T-cell (primary cell): ENCODE data around the gene NPSR1. TPM values are rescaled to one million over a fixed set of nuclear protein-coding genes. Genes with fewer than 3 reads are reported as not detected.
"Not testable (repeated sequence)": the region's sequence is repeated elsewhere in the genome, so short reads cannot be mapped to it uniquely, and the experiment has no call there.

Source experiments
- ATAC-seq, 4 experiments: fragments of 200-7000 bp in 3 of 4; fragments of 150-1000 bp in 1 of 4; cut with Tn5 transposase; replicated peaks in 1 of 4; 1 replicate in 3 of 4; 2 replicates in 1 of 4; pipeline ENCODE4 v1.10.0; 2021; ENCODE audit warnings: moderate library complexity in 3 of 4, mild to moderate bottlenecking in 2 of 4, moderate number of reproducible peaks in 1 of 4
- CTCF ChIA-PET, 2 donors: fragments of 300-600 bp; sonication (Branson Sonifier 250); formaldehyde crosslinking; loops; one replicate each; lab custom pipeline; 2022; ENCODE audit warnings: antibody characterized with exemption in 2 of 2; lab: Charles Lee
- POLR2A ChIA-PET, 2 donors: fragments of 300-600 bp; sonication (Branson Sonifier 250); formaldehyde crosslinking; loops; one replicate each; lab custom pipeline; 2022; ENCODE audit warnings: antibody characterized with exemption in 2 of 2; lab: Charles Lee
- DNase-seq, 35 experiments: peaks; one replicate each; pipeline versions ENCODE4 v3.0.0 to v3.0.0-alpha.2; 2013 to 2023
- H3K27ac ChIP-seq: one replicate; pipeline ENCODE4 v1.5.1; 2013; ENCODE audit warnings: low read length
- H3K27me3 ChIP-seq, 2 experiments: replicated peaks in 1 of 2; 1 replicate in 1 of 2; 2 replicates in 1 of 2; pipeline versions ENCODE4 v1.6.1 to v1.7.0; 2013; ENCODE audit warnings: low read length in 1 of 2, mixed read lengths in 1 of 2; ENCODE audit not compliant: control insufficient read depth in 2 of 2, insufficient read depth in 2 of 2; ENCODE audit errors: extremely low read depth in 1 of 2
- H3K36me3 ChIP-seq, 2 donors: 1 replicate in 1 of 2; 2 replicates in 1 of 2; pipeline versions ENCODE4 v1.6.1 to v1.7.0; 2013; ENCODE audit warnings: low read length in 1 of 2; ENCODE audit not compliant: control insufficient read depth in 2 of 2, insufficient read depth in 1 of 2; ENCODE audit errors: extremely low read depth in 1 of 2
- H3K4me1 ChIP-seq, 2 experiments: 1 replicate in 1 of 2; 2 replicates in 1 of 2; pipeline versions ENCODE4 v1.6.1 to v1.7.0; 2013; ENCODE audit warnings: low read length in 2 of 2, mixed read lengths in 1 of 2; ENCODE audit not compliant: insufficient read depth in 2 of 2, control insufficient read depth in 1 of 2; ENCODE audit errors: extremely low read depth in 1 of 2
- H3K4me3 ChIP-seq, 2 donors: 1 replicate in 1 of 2; 2 replicates in 1 of 2; pipeline versions ENCODE4 v1.5.1 to v1.7.0; 2013; ENCODE audit warnings: mild to moderate bottlenecking in 2 of 2, low read length in 1 of 2, moderate library complexity in 1 of 2; ENCODE audit not compliant: control insufficient read depth in 1 of 2; ENCODE audit errors: extremely low read depth in 1 of 2
- H3K9me3 ChIP-seq: 2 replicates; pipeline ENCODE4 v1.7.0; 2013
- H3K27ac Mint-ChIP-seq, 2 donors: one replicate each; pipeline ENCODE4 v1.8.0; 2020 to 2021; ENCODE audit warnings: mild to moderate bottlenecking in 2 of 2, mixed read lengths in 2 of 2
- H3K27me3 Mint-ChIP-seq, 2 donors: one replicate each; pipeline ENCODE4 v1.8.0; 2021 to 2022; ENCODE audit warnings: mixed read lengths in 2 of 2
- H3K36me3 Mint-ChIP-seq: one replicate; pipeline ENCODE4 v1.8.0; 2021; ENCODE audit warnings: mixed read lengths
- H3K4me1 Mint-ChIP-seq, 3 donors: one replicate each; pipeline ENCODE4 v1.8.0; 2020 to 2022; ENCODE audit warnings: mixed read lengths in 3 of 3, mild to moderate bottlenecking in 1 of 3
- H3K4me3 Mint-ChIP-seq, 3 donors: one replicate each; pipeline ENCODE4 v1.8.0; 2020 to 2022; ENCODE audit warnings: mild to moderate bottlenecking in 3 of 3, mixed read lengths in 3 of 3, moderate library complexity in 3 of 3
- H3K9me3 Mint-ChIP-seq, 3 donors: one replicate each; pipeline ENCODE4 v1.8.0; 2020 to 2022; ENCODE audit warnings: mixed read lengths in 3 of 3
- WGBS: methylation state at CpG from one replicate; pipeline ENCODE4 v1.1.5; 2013; ENCODE audit warnings: missing lambda C conversion rate; ENCODE audit not compliant: insufficient coverage; 5-methylcytosine and 5-hydroxymethylcytosine counted together
- total RNA-seq, 35 experiments: library from RNA in 6 of 35; stranded (reverse) in 6 of 35; fragments of 120-200 nt in 1 of 35; gene quantifications; one replicate each; pipeline versions ENCODE4 v1.2.1 to v1.2.4 and lab custom pipeline; 2013 to 2026

NPSR1 gene
- total RNA-seq, 5 donors from 2014 or later (not counting 1 experiment from before 2014, with no cell fraction given): not detected

- H3K27ac Mint-ChIP-seq, H3K27me3 ChIP-seq, H3K27ac ChIP-seq, H3K4me1 Mint-ChIP-seq, H3K4me1 ChIP-seq, H3K4me3 Mint-ChIP-seq, H3K27me3 Mint-ChIP-seq, H3K4me3 ChIP-seq, POLR2A ChIA-PET, DNase-seq, H3K9me3 ChIP-seq, H3K36me3 Mint-ChIP-seq, ATAC-seq, CTCF ChIA-PET, H3K36me3 ChIP-seq: not testable (repeated sequence)
- H3K9me3 Mint-ChIP-seq: peaks cover 6 to 14% (median 12%) of the 10 kb centered on the region in 3 donors
- WGBS: 89% methylated on average over 1 of the region's 1 CpG
Observed at GRCh38 chr7:34883855-34884254, 225.8 kb downstream of the NPSR1 start.

GRCh38 chr7:34886856-34887255, 228.8 kb downstream of the NPSR1 start:
- Mint-ChIP-seq H3K4me3 (no peak overlapping the region), H3K27ac (no peak overlapping the region), H3K27me3 (peaks cover 14 to 15% of the 10 kb centered on the region in 2 donors), H3K9me3 (peaks cover 3 to 13% (median 11%) of the 10 kb centered on the region in 3 donors), H3K36me3 (no peaks in the 10 kb centered on the region), H3K4me1 (no peaks in the 10 kb centered on the region)
- ATAC-seq (no peak), DNase-seq (no peak)
- H3K9me3 ChIP-seq: no peaks in the 10 kb centered on the region
- H3K27me3 ChIP-seq: peaks cover 0 to 5% of the 10 kb centered on the region in 2 experiments
- no peak overlapping the region for H3K4me3 ChIP-seq
- POLR2A ChIA-PET: no interaction called here
- H3K27ac ChIP-seq: no peak overlapping the region
- H3K4me1 ChIP-seq: no peaks in the 10 kb centered on the region
- CTCF ChIA-PET: no interaction called here
- no peaks in the 10 kb centered on the region for H3K36me3 ChIP-seq

GRCh38 chr7:34889951-34890350, 231.9 kb downstream of the NPSR1 start:
- DNase-seq (no peak), ATAC-seq (no peak)
- ChIA-PET CTCF (no interaction called here), POLR2A (no interaction called here)
- no peaks in the 10 kb centered on the region for H3K4me1 ChIP-seq
- no peak overlapping the region for H3K27ac Mint-ChIP-seq
- peaks cover 15% of the 10 kb centered on the region in 2 donors for H3K27me3 Mint-ChIP-seq
- H3K36me3 Mint-ChIP-seq: no peaks in the 10 kb centered on the region
- H3K36me3 ChIP-seq: no peaks in the 10 kb centered on the region
- H3K4me3 ChIP-seq: no peak overlapping the region
- peaks cover 9 to 10% (median 9%) of the 10 kb centered on the region in 3 donors for H3K9me3 Mint-ChIP-seq
- H3K27me3 ChIP-seq: peaks cover 0 to 5% of the 10 kb centered on the region in 2 experiments
- no peaks in the 10 kb centered on the region for H3K9me3 ChIP-seq
- H3K4me3 Mint-ChIP-seq: no peak overlapping the region
- H3K4me1 Mint-ChIP-seq: no peaks in the 10 kb centered on the region
- no CpG with 5 or more reads among the region's 1 CpG for WGBS
- no peak overlapping the region for H3K27ac ChIP-seq

- Mint-ChIP-seq H3K27me3 (peaks cover 20 to 25% of the 10 kb centered on the region in 2 donors), H3K4me3 (no peak overlapping the region), H3K4me1 (no peaks in the 10 kb centered on the region), H3K36me3 (no peaks in the 10 kb centered on the region), H3K27ac (no peak overlapping the region), H3K9me3 (peaks cover 18 to 27% (median 21%) of the 10 kb centered on the region in 3 donors)
- CTCF ChIA-PET: no interaction called here
- H3K36me3 ChIP-seq: no peaks in the 10 kb centered on the region
- POLR2A ChIA-PET: no interaction called here
- H3K27me3 ChIP-seq: peaks cover 0 to 13% of the 10 kb centered on the region in 2 experiments
- no peak for DNase-seq
- H3K4me3 ChIP-seq: no peak overlapping the region
- H3K4me1 ChIP-seq: no peaks in the 10 kb centered on the region
- no peak overlapping the region for H3K27ac ChIP-seq
- no peaks in the 10 kb centered on the region for H3K9me3 ChIP-seq
- ATAC-seq: no peak
Observed at GRCh38 chr7:34895202-34895601, 237.2 kb downstream of the NPSR1 start.
